ENCODE measurements around the gene CCT6A.
"Not testable (repeated sequence)": the region's sequence is repeated elsewhere in the genome, so short reads cannot be mapped to it uniquely, and the experiment has no call there.

The CCT6A gene, protein sequence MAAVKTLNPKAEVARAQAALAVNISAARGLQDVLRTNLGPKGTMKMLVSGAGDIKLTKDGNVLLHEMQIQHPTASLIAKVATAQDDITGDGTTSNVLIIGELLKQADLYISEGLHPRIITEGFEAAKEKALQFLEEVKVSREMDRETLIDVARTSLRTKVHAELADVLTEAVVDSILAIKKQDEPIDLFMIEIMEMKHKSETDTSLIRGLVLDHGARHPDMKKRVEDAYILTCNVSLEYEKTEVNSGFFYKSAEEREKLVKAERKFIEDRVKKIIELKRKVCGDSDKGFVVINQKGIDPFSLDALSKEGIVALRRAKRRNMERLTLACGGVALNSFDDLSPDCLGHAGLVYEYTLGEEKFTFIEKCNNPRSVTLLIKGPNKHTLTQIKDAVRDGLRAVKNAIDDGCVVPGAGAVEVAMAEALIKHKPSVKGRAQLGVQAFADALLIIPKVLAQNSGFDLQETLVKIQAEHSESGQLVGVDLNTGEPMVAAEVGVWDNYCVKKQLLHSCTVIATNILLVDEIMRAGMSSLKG

GRCh38 chr7:56051339-56052191 is at the start of gene CCT6A, which contains the start of gene PSPH:
Gene CCT6A, plus strand, starts transcription at chr7:56051765. Its CDS starts 84 bp downstream, at chr7:56051849.
Gene PSPH, minus strand, starts transcription at chr7:56051444. Its CDS starts 30,232 bp downstream, at chr7:56021212.
- DNase-seq: peak; percentile 98

GRCh38 chr7:56003749-56004148 is 47.8 kb upstream of the CCT6A start:
- DNase-seq: no peak

- DNase-seq: no peak
Observed at GRCh38 chr7:56007167-56007652, 44.4 kb upstream of the CCT6A start.

DNA sequence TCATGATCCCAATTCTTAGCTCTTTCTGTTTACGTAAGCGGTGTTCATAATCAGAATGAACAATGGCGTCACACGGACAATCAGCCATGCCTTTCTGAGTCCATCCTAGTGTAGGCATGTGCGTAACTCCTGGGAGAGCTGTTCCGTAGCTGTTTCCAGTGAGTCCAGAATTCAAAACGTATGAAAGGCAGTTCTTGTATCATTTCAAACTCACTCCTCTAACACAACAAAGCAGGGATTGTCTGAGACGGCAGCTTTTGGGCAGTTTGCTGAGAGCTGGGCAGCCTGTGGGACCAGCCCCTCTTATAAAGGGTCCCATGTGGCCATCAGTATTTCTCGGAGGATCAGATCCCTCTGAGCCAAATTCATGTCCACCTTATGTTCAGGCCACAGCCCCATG is 43.7 kb upstream of the CCT6A start:
- no peak for DNase-seq

DNA sequence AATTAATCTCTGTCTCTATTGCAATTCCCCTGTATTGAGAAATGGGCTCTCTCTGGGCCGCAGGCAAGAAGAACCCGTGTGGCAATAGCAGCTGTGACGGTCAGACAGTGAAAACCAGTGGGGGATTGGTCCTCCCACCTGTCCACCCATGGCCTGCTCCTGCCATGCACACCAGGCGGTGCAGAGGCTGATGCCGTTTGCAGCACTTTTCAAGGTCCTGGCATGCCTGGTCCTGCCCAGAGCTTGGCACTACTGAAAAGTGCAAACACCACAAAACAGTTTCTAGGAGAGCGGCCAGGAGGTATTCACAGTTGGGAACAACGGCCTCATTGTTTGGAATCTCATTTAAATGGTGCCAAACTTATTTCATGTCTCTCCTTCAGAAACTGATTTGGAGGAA is 41.9 kb upstream of the CCT6A start:
- no peak for DNase-seq

DNA sequence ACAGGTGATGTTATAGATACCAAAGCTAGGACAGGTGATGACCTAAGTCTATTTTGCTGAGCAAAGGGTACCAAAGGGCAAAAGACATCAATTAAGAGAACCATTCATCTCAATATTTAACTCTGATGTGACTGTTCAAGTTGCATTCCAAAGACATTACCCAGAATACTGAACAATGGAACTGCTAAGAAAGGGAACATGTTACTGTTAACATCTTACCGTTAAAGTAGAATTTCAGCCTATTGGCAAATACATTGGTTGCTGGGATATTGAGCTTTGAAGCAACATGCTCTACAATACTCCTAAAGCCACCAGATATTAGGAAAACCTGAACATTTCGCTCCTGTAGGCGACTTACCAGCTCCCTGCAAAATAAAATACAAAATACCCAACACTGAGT is 34.5 kb upstream of the CCT6A start:
- not testable (repeated sequence) for DNase-seq

DNA sequence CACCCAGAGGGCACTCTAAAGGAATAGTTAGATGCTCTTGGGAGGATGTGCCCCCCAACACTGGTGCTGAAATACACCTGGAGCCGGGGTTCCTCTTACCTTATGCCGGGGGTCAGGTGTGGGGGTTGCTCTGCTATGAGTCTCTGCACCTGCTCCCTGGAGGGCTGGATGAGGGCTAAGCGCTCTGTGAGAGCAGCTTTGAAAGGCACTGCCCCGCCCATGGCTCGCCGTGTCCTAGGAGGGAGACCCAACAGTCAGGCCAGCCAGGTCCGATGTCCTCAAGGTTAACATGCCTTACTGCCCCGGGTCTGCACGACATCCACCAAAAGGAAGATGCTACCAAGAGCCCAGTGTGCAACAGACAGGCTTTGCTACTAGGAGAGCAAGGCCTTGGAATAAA is 32.1 kb upstream of the CCT6A start:
- DNase-seq: no peak

- no peak for DNase-seq
Observed at GRCh38 chr7:56023500-56023899, 28.1 kb upstream of the CCT6A start.

DNA sequence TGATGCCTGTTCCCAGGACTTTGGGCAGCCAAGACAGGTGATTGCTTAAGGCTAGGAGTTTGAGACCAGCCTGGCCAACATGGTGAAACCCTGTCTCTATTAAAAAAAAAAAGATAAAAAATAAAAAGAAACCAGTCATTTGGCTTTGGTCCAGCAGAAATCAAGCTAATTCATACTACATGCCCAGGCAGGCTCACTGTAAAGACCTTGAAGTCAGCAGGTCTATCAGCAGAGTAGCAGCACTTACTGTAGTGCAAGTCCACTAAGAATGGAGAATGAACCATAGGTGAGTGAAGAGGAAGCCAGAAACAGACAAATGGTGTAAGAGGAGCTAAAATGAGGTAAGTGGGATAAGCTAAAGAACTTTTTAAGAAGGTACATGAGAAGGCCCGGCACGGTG is 25.0 kb upstream of the CCT6A start:
- DNase-seq: no peak

GRCh38 chr7:56028942-56029630 is 22.5 kb upstream of the CCT6A start:
- DNase-seq: no peak

GRCh38 chr7:56030340-56030739 is 21.2 kb upstream of the CCT6A start:
- no peak for DNase-seq

GRCh38 chr7:56031556-56031955 is 20.0 kb upstream of the CCT6A start:
- DNase-seq: not testable (repeated sequence)

DNA sequence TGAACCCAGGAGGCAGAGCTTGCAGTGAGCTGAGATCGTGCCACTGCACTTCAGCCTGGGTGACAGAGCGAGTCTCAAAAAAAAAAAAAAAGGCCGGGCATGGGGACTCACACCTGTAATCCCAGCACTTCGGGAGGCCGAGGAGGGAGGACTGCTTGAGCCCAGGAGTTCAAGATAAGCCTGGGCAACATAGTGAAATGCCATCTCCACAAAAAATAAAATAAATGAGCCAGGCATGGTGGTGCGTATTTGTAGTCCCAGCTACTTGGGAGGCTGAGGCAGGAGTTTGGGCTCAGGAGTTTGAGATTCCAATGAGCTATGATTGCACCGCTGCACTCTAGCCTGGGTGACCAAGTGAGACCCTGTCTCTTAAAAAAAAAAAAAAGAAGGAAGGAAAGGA is 19.0 kb upstream of the CCT6A start:
- DNase-seq: not testable (repeated sequence)

GRCh38 chr7:56033671-56034432 is 17.7 kb upstream of the CCT6A start:
- DNase-seq: peak; percentile 87

GRCh38 chr7:56040730-56041129 is 10.8 kb upstream of the CCT6A start:
- DNase-seq: no peak

- DNase-seq: not testable (repeated sequence)
Observed at GRCh38 chr7:56045758-56046157, 5.8 kb upstream of the CCT6A start.

GRCh38 chr7:56046721-56047445 is 4.7 kb upstream of the CCT6A start:
- no peak for DNase-seq

- DNase-seq: not testable (repeated sequence)
Observed at GRCh38 chr7:56047446-56048116, 4.0 kb upstream of the CCT6A start.

GRCh38 chr7:56048245-56048644 is 3.3 kb upstream of the CCT6A start:
- no peak for DNase-seq

GRCh38 chr7:56048763-56049162 is 2.8 kb upstream of the CCT6A start:
- DNase-seq: not testable (repeated sequence)

- DNase-seq: no peak
Observed at GRCh38 chr7:56051053-56051338, 569 bp upstream of the CCT6A start.

Data from activated CD4-positive, alpha-beta T cell treated with anti-CD3 and anti-CD28 coated beads, Interleukin-2, Interleukin-6, amounts not matched to agents 100 ng/mL and 50 ng/mL, durations not matched to agents 16 hours and 8 hours (primary cell).